Small intestine (tissue), 7 donors: Measurements from ENCODE around the gene SPECC1. TPM values are rescaled to one million over a fixed set of nuclear protein-coding genes. Genes with fewer than 3 reads are reported as not detected.
"Not testable (repeated sequence)": the region's sequence is repeated elsewhere in the genome, so short reads cannot be mapped to it uniquely, and the experiment has no call there.

ENCODE experiments used
- DNase-seq, 2 donors: peaks; one replicate each; pipeline versions ENCODE4 v3.0.0 to v3.0.0-alpha.2; 2013
- FAIRE-seq: peaks from 2 replicates; lab custom pipeline; 2012; peaks lifted over from hg19 to GRCh38; lab: Jason Lieb, UNC
- H3K27ac ChIP-seq, 3 donors: one replicate each; pipeline ENCODE4 v1.5.1; 2013; ENCODE audit warnings: low read length in 2 of 3, mild to moderate bottlenecking in 2 of 3, control low read depth in 1 of 3, inconsistent platforms in 1 of 3, low read depth in 1 of 3, moderate library complexity in 1 of 3
- H3K27me3 ChIP-seq, 3 donors: one replicate each; pipeline ENCODE4 v1.6.1; 2013; ENCODE audit warnings: low read length in 3 of 3, inconsistent platforms in 1 of 3; ENCODE audit not compliant: control insufficient read depth in 3 of 3, insufficient read depth in 3 of 3
- H3K36me3 ChIP-seq, 3 donors: one replicate each; pipeline ENCODE4 v1.6.1; 2013; ENCODE audit warnings: low read length in 3 of 3, inconsistent platforms in 1 of 3, low read depth in 1 of 3, mild to moderate bottlenecking in 1 of 3, moderate library complexity in 1 of 3; ENCODE audit not compliant: control insufficient read depth in 3 of 3, insufficient read depth in 2 of 3
- H3K4me1 ChIP-seq, 3 donors: one replicate each; pipeline ENCODE4 v1.6.1; 2013; ENCODE audit warnings: low read length in 2 of 3, inconsistent platforms in 1 of 3, low read depth in 1 of 3, mild to moderate bottlenecking in 1 of 3, moderate library complexity in 1 of 3; ENCODE audit not compliant: control insufficient read depth in 3 of 3, insufficient read depth in 2 of 3
- H3K4me3 ChIP-seq, 3 donors: one replicate each; pipeline ENCODE4 v1.5.1; 2013; ENCODE audit warnings: low read length in 3 of 3, control low read depth in 1 of 3, inconsistent platforms in 1 of 3, low read depth in 1 of 3, mild to moderate bottlenecking in 1 of 3, moderate library complexity in 1 of 3
- H3K9me3 ChIP-seq, 2 donors: one replicate each; pipeline ENCODE4 v1.6.1; 2013; ENCODE audit warnings: low read depth in 1 of 2, low read length in 1 of 2; ENCODE audit not compliant: control insufficient read depth in 2 of 2, insufficient read depth in 1 of 2
- WGBS, 3 donors: extraction: QIAGEN DNeasy Blood & Tissue Kit; methylation state at CpG; one replicate each; pipeline ENCODE4 v1.1.7; 2013; 5-methylcytosine and 5-hydroxymethylcytosine counted together
- polyA plus RNA-seq, 4 donors: library from polyadenylated mRNA; stranded (reverse) in 3 of 4; unstranded in 1 of 4; fragments of 200-250 nt in 3 of 4; fragments of 120-200 nt in 1 of 4; gene quantifications; one replicate each; pipeline versions ENCODE4 v1.2.1 to v1.2.3, GENCODE V29; 2013
- donor health status: healthy with polysubstance abuse.
- donor health status: control.
- donor health status: control.
- donor health status: Bipolar disorder and iron deficiency.
- donor health status: healthy.

Gene SPECC1
- polyA plus RNA-seq, 4 donors: 13.7 to 38.9 (median 32.8) TPM

- not testable (repeated sequence) for H3K27ac ChIP-seq, H3K9me3 ChIP-seq, H3K36me3 ChIP-seq, H3K4me3 ChIP-seq, FAIRE-seq, H3K4me1 ChIP-seq, H3K27me3 ChIP-seq, DNase-seq
- WGBS, 3 donors: 73 to 85% (median 79%) methylated on average over 3 of the region's 3 CpGs
These were observed 343.4 kb downstream of the SPECC1 start for GRCh38 chr17:20352567-20352966.

- H3K4me3 ChIP-seq: not testable (repeated sequence)
- 70 to 90% (median 80%) methylated on average over 4 of the region's 4 CpGs for WGBS, 3 donors
These were observed 354.7 kb downstream of the SPECC1 start for GRCh38 chr17:20363846-20364245.

More at GRCh38 chr17:20363846-20364245, 354.7 kb downstream of the SPECC1 start:
- H3K27me3 ChIP-seq, H3K36me3 ChIP-seq, FAIRE-seq, H3K9me3 ChIP-seq, H3K4me1 ChIP-seq, H3K27ac ChIP-seq, DNase-seq: not testable (repeated sequence)

Other genes starting within 250 kb of the SPECC1 start
- 10 to 100 TPM in 1 of 4 donors, 1 to 10 TPM in 3; 1.8 to 11.4 (median 3.5) TPM for gene ULK2, start 141.4 kb upstream of the SPECC1 start, polyA plus RNA-seq
- gene AKAP10, start 31.5 kb upstream of the SPECC1 start, polyA plus RNA-seq: 10 to 100 TPM in 1 of 4 donors, 1 to 10 TPM in 3; 5.4 to 20.7 (median 7.2) TPM